ENCODE results near the gene DYRK1B.

DYRK1B gene

GRCh38 chr19:39778763-39779162, 55.2 kb downstream of the DYRK1B start, which contains the start of gene LEUTX:
TSS of gene LEUTX (plus strand) at chr19:39778854. CDS start at chr19:39778921, 67 bp downstream.
- TF ChIP-seq CTCF (IDR thresholded peaks at IDR 0.05; ENCODE audit: low read depth, low read length, missing control alignments), result no peak
- DNase-seq (ENCODE audit: low read depth), result no peak
- H3K4me3 ChIP-seq (ENCODE audit: low read depth, low read length), result no peak within 1 kb of the TSS
- in situ Hi-C loops (cut with HindIII; ENCODE audit: low sequenced_read_pairs), result no loop called here

All from astrocyte of the cerebellum (primary cell).